GM19455 (cell line): ENCODE measurements around the gene MAGEA9.
"Not testable (repeated sequence)": the region's sequence is repeated elsewhere in the genome, so short reads cannot be mapped to it uniquely, and the experiment has no call there.

Experiments
- ATAC-seq: cut with Tn5 transposase; IDR thresholded peaks from one replicate; pipeline ENCODE4 v1.9.1; 2021; ENCODE audit not compliant: unreplicated experiment

Gene MAGEA9

GRCh38 chrX:149781727-149782126 lies at the start of gene MAGEA9:
MAGEA9 (plus strand) TSS chrX:149781930; CDS start chrX:149786211, 4,281 bp downstream.
- not testable (repeated sequence) for ATAC-seq

GRCh38 chrX:149742269-149742668 lies 39.5 kb upstream of the MAGEA9 start:
- not testable (repeated sequence) for ATAC-seq

- ATAC-seq, result not testable (repeated sequence)
Measured at GRCh38 chrX:149746390-149747007, 35.2 kb upstream of the MAGEA9 start.

GRCh38 chrX:149757206-149758067 lies 24.3 kb upstream of the MAGEA9 start:
- ATAC-seq, result no peak

- ATAC-seq, result no peak
Measured at GRCh38 chrX:149758068-149758714, 23.5 kb upstream of the MAGEA9 start.

- ATAC-seq, result not testable (repeated sequence)
Measured at GRCh38 chrX:149758715-149759078, 23.0 kb upstream of the MAGEA9 start.

GRCh38 chrX:149759824-149760223 lies 21.9 kb upstream of the MAGEA9 start:
- no peak for ATAC-seq

GRCh38 chrX:149760965-149761364 lies 20.8 kb upstream of the MAGEA9 start:
- no peak for ATAC-seq

- not testable (repeated sequence) for ATAC-seq
Measured at GRCh38 chrX:149761858-149762674, 19.7 kb upstream of the MAGEA9 start.

GRCh38 chrX:149762696-149763614 lies 18.8 kb upstream of the MAGEA9 start:
- ATAC-seq, result no peak

- not testable (repeated sequence) for ATAC-seq
Measured at GRCh38 chrX:149770344-149770743, 11.4 kb upstream of the MAGEA9 start.

GRCh38 chrX:149773026-149773425 lies 8.7 kb upstream of the MAGEA9 start:
- not testable (repeated sequence) for ATAC-seq

- not testable (repeated sequence) for ATAC-seq
Measured at GRCh38 chrX:149773768-149774167, 8.0 kb upstream of the MAGEA9 start, which contains the start of gene HSFX1. HSFX1 (plus strand) TSS chrX:149774068; CDS start chrX:149774682, 614 bp downstream.

GRCh38 chrX:149777999-149778398 lies 3.7 kb upstream of the MAGEA9 start:
- not testable (repeated sequence) for ATAC-seq

GRCh38 chrX:149795531-149795930 lies 13.8 kb downstream of the MAGEA9 start:
- ATAC-seq, result peak; percentile 100

GRCh38 chrX:149799095-149799714 lies 17.5 kb downstream of the MAGEA9 start:
- no peak for ATAC-seq

- no peak for ATAC-seq
Measured at GRCh38 chrX:149799938-149800337, 18.2 kb downstream of the MAGEA9 start.

- ATAC-seq, result no peak
Measured at GRCh38 chrX:149803458-149804062, 21.8 kb downstream of the MAGEA9 start.

- ATAC-seq, result no peak
Measured at GRCh38 chrX:149804102-149804501, 22.4 kb downstream of the MAGEA9 start.
